Measurements from ENCODE around the gene ALOX15.

GRCh38 chr17:4582691-4583090 lies 58.8 kb downstream of the ALOX15 start:
- TF ChIP-seq JUNB (CRISPR knock-in tag; conservative IDR thresholded peaks at IDR 0.05): no peak
- no peak for TF ChIP-seq USF1 (CRISPR knock-in tag; IDR thresholded peaks at IDR 0.05)
- TF ChIP-seq ATF3 (IDR thresholded peaks at IDR 0.05): no peak
- TF ChIP-seq ATF3 (CRISPR knock-in tag; conservative IDR thresholded peaks at IDR 0.05): no peak
- TF ChIP-seq TFE3 (CRISPR knock-in tag; IDR thresholded peaks at IDR 0.05): no peak
- TF ChIP-seq JUN (IDR thresholded peaks at IDR 0.05; ENCODE audit: borderline replicate concordance, low read depth, low read length): no peak
- no peak for TF ChIP-seq JUN (CRISPR knock-in tag; IDR thresholded peaks at IDR 0.05; ENCODE audit: borderline replicate concordance)
- no peak for TF ChIP-seq PHF21A (IDR thresholded peaks at IDR 0.05; ENCODE audit: borderline replicate concordance, low read depth)
- TF ChIP-seq CTCF (IDR thresholded peaks at IDR 0.05 in 2 of 3, conservative IDR thresholded peaks at IDR 0.05 in 1 of 3; ENCODE audit: insufficient read depth in 2 of 3, low read depth in 1 of 3, low read length in 3 of 3): no peak

Measured in K562 (cell line).